CD4-positive, alpha-beta T cell (primary cell): ENCODE results near the gene ZNF764. TPM values are rescaled to one million over a fixed set of nuclear protein-coding genes. Genes with fewer than 3 reads are reported as not detected.

Source experiments
- ATAC-seq: fragments of 200-7000 bp; cut with Tn5 transposase; one replicate; pipeline ENCODE4 v1.10.0; 2022; ENCODE audit warnings: mild to moderate bottlenecking; ENCODE audit not compliant: poor library complexity
- CTCF ChIA-PET: fragments of 350-600 bp; sonication (Branson Sonifier 250); formaldehyde crosslinking; loops from one replicate; lab custom pipeline; 2021; ENCODE audit warnings: antibody characterized with exemption, inconsistent platforms; lab: Charles Lee
- POLR2A ChIA-PET: fragments of 350-600 bp; sonication (Branson Sonifier 250); formaldehyde crosslinking; loops from one replicate; lab custom pipeline; 2021; ENCODE audit warnings: antibody characterized with exemption, inconsistent platforms; lab: Charles Lee
- DNase-seq, 14 experiments: peaks; one replicate each; pipeline ENCODE4 v3.0.0-alpha.2; 2013 to 2020; ENCODE audit warnings: mixed read lengths in 2 of 14
- H3K27ac ChIP-seq, 2 donors: one replicate each; pipeline versions ENCODE4 v1.5.1 to v1.7.0; 2013; ENCODE audit warnings: low read length in 2 of 2, low read depth in 1 of 2, mild to moderate bottlenecking in 1 of 2
- H3K27me3 ChIP-seq, 2 experiments: 1 replicate in 1 of 2; 2 replicates in 1 of 2; pipeline versions ENCODE4 v1.6.1 to v1.7.0; 2013; ENCODE audit warnings: low read length in 2 of 2, control low read depth in 1 of 2, mild to moderate bottlenecking in 1 of 2, moderate library complexity in 1 of 2; ENCODE audit not compliant: insufficient read depth in 2 of 2, control insufficient read depth in 1 of 2
- H3K36me3 ChIP-seq: one replicate; pipeline ENCODE4 v1.6.1; 2013; ENCODE audit warnings: low read length, control low read depth; ENCODE audit not compliant: insufficient read depth
- H3K4me1 ChIP-seq: one replicate; pipeline ENCODE4 v1.6.1; 2013; ENCODE audit warnings: low read length, control low read depth; ENCODE audit not compliant: insufficient read depth
- H3K4me3 ChIP-seq: one replicate; pipeline ENCODE4 v1.5.1; 2013; ENCODE audit warnings: mild to moderate bottlenecking, low read length, moderate library complexity
- H3K9me3 ChIP-seq, 2 experiments: 1 replicate in 1 of 2; 2 replicates in 1 of 2; pipeline versions ENCODE4 v1.6.1 to v1.7.0; 2013; ENCODE audit warnings: low read length in 2 of 2, mild to moderate bottlenecking in 2 of 2, control low read depth in 1 of 2, moderate library complexity in 1 of 2; ENCODE audit not compliant: control insufficient read depth in 1 of 2, insufficient read depth in 1 of 2
- H3K27ac Mint-ChIP-seq: one replicate; pipeline ENCODE4 v1.8.0; 2020; ENCODE audit warnings: mixed read lengths
- H3K27me3 Mint-ChIP-seq: one replicate; pipeline ENCODE4 v1.8.0; 2021; ENCODE audit warnings: mixed read lengths
- H3K36me3 Mint-ChIP-seq: one replicate; pipeline ENCODE4 v1.8.0; 2021; ENCODE audit warnings: low read depth, mixed read lengths
- H3K4me1 Mint-ChIP-seq: one replicate; pipeline ENCODE4 v1.8.0; 2021; ENCODE audit warnings: low read depth, mixed read lengths
- H3K4me3 Mint-ChIP-seq: one replicate; pipeline ENCODE4 v1.8.0; 2020; ENCODE audit warnings: mild to moderate bottlenecking, mixed read lengths
- H3K9me3 Mint-ChIP-seq: one replicate; pipeline ENCODE4 v1.8.0; 2020; ENCODE audit warnings: mixed read lengths
- CTCF ChIP-seq: fragments of 200-600 bp; IDR thresholded peaks from one replicate; pipeline ENCODE4 v1.8.0; 2022; ENCODE audit warnings: antibody characterized with exemption, mild to moderate bottlenecking
- intact Hi-C, 2 experiments: fragments of 100-400 bp; cut with DNase I in 1 of 2; cut with micrococcal nuclease in 1 of 2; formaldehyde crosslinking; loops; one replicate each; pipeline versions ENCODE4 v1.15.1 to v1.9.0; 2023 to 2025; cut with DNase I, micrococcal nuclease
- total RNA-seq, 174 experiments: library from RNA in 2 of 174; stranded (reverse) in 2 of 174; gene quantifications; one replicate each; pipeline ENCODE4 v1.2.3 and lab custom pipeline; 2021 to 2026

The ZNF764 gene
- total RNA-seq, 2 experiments from 2014 or later, result 20.4 to 22.9 TPM

- CTCF ChIA-PET, result interaction anchor here (1.1 to 4.9 kb wide), 4 partner anchors 31 to 96 kb away, joined by 4 to 22 read pairs (median 5); partner anchors contain the start of genes DCTPP1, ZNF688 and ZNF764
- POLR2A ChIA-PET, result interaction anchor here (0.5 to 4.4 kb wide), 14 partner anchors 8 to 132 kb away, joined by 3 to 23 read pairs (median 5); partner anchors contain the start of genes DCTPP1, FBRS, ZNF688 and ZNF689
- Histone ChIP-seq H3K27ac (peak within 1 kb of the TSS; percentile 76 to 81), H3K36me3 (peaks cover 16% of the 10 kb centered on the region), H3K27me3 (no peaks in the 10 kb centered on the region), H3K9me3 (no peaks in the 10 kb centered on the region), H3K4me1 (peaks cover 49% of the 10 kb centered on the region), H3K4me3 (peak within 1 kb of the TSS; percentile 83)
- Mint-ChIP-seq H3K4me1 (peaks cover 26% of the 10 kb centered on the region), H3K4me3 (peak within 1 kb of the TSS; percentile 91), H3K9me3 (no peaks in the 10 kb centered on the region), H3K27me3 (no peaks in the 10 kb centered on the region), H3K27ac (peak within 1 kb of the TSS; percentile 81), H3K36me3 (peaks cover 22% of the 10 kb centered on the region)
- ATAC-seq (peak; percentile 11), DNase-seq (peak in 5 of 14 experiments; percentile 3 to 58 (median 27))
- no peak for TF ChIP-seq CTCF
- intact Hi-C loops, result loop anchor here in 1 of 2 experiments (2.0 to 5.0 kb wide), 3 partner anchors 33 to 77 kb away; partner anchors contain the start of gene ZNF764
These were observed 31.9 kb downstream of the ZNF764 start, which contains the start of gene ZNF768 for GRCh38 chr16:30526137-30526822. ZNF768 (minus strand) TSS chr16:30526566; CDS start chr16:30526413, 153 bp downstream.

- no peak for DNase-seq
- no peaks in the 10 kb centered on the region for H3K9me3 Mint-ChIP-seq
- no peaks in the 10 kb centered on the region for H3K9me3 ChIP-seq
- H3K36me3 Mint-ChIP-seq, result peaks cover 24% of the 10 kb centered on the region
- peaks cover 26% of the 10 kb centered on the region for H3K4me1 Mint-ChIP-seq
- H3K4me1 ChIP-seq, result peaks cover 49% of the 10 kb centered on the region
- TF ChIP-seq CTCF, result no peak
- no peaks in the 10 kb centered on the region for H3K27me3 ChIP-seq
- H3K27ac Mint-ChIP-seq, result peak overlapping the region; percentile 68
- ChIA-PET POLR2A (interaction anchor here (0.5 to 4.0 kb wide), 7 partner anchors 9 to 386 kb away, joined by 3 to 22 read pairs (median 4); partner anchors contain the start of genes DCTPP1, ZNF688 and ZNF747), CTCF (interaction anchor here (1.3 to 1.6 kb wide), 2 partner anchors 70 to 96 kb away, joined by 3 to 6 read pairs; partner anchors contain the start of gene DCTPP1)
- peaks cover 13% of the 10 kb centered on the region for H3K36me3 ChIP-seq
- no peaks in the 10 kb centered on the region for H3K27me3 Mint-ChIP-seq
- H3K4me3 ChIP-seq, result peak overlapping the region; percentile 56
- H3K27ac ChIP-seq, result peak overlapping the region; percentile 2 to 5
- peak overlapping the region; percentile 91 for H3K4me3 Mint-ChIP-seq
- intact Hi-C loops, result loop anchor here in 1 of 2 experiments (2.0 to 5.0 kb wide), 3 partner anchors 33 to 77 kb away; partner anchors contain the start of gene ZNF764
- no peak for ATAC-seq
These were observed 32.4 kb downstream of the ZNF764 start for GRCh38 chr16:30525844-30526136.

GRCh38 chr16:30524575-30525568 is 33.3 kb downstream of the ZNF764 start:
- peaks cover 21% of the 10 kb centered on the region for H3K4me1 Mint-ChIP-seq
- intact Hi-C loops, result loop anchor here in 1 of 2 experiments (5.0 kb wide), 1 partner anchor 33 kb away; no protein-coding TSS in a partner anchor
- ATAC-seq, result no peak
- no peak overlapping the region for H3K27ac ChIP-seq
- H3K27me3 Mint-ChIP-seq, result no peaks in the 10 kb centered on the region
- no peaks in the 10 kb centered on the region for H3K9me3 Mint-ChIP-seq
- H3K36me3 ChIP-seq, result peaks cover 21% of the 10 kb centered on the region
- no peaks in the 10 kb centered on the region for H3K9me3 ChIP-seq
- no peak overlapping the region for H3K27ac Mint-ChIP-seq
- peak in 1 of 14 experiments; percentile 33 for DNase-seq
- H3K4me3 ChIP-seq, result no peak overlapping the region
- H3K27me3 ChIP-seq, result no peaks in the 10 kb centered on the region
- no peak for TF ChIP-seq CTCF
- ChIA-PET POLR2A (interaction anchor here (0.7 to 4.0 kb wide), 9 partner anchors 10 to 385 kb away, joined by 3 to 22 read pairs (median 5); partner anchors contain the start of genes DCTPP1, ZNF688 and ZNF747), CTCF (interaction anchor here (1.3 to 1.6 kb wide), 2 partner anchors 69 to 95 kb away, joined by 3 to 6 read pairs; partner anchors contain the start of gene DCTPP1)
- peaks cover 24% of the 10 kb centered on the region for H3K36me3 Mint-ChIP-seq
- H3K4me3 Mint-ChIP-seq, result peak overlapping the region; percentile 45
- peaks cover 40% of the 10 kb centered on the region for H3K4me1 ChIP-seq
